Measurements from ENCODE around the gene PLEKHG4. TPM values are rescaled to one million over a fixed set of nuclear protein-coding genes. Genes with fewer than 3 reads are reported as not detected.

Gene PLEKHG4
- polyA plus RNA-seq, 2 of the 4 experiments (the other 2 are of a cell fraction) = 10.0 to 15.9 TPM

DNA sequence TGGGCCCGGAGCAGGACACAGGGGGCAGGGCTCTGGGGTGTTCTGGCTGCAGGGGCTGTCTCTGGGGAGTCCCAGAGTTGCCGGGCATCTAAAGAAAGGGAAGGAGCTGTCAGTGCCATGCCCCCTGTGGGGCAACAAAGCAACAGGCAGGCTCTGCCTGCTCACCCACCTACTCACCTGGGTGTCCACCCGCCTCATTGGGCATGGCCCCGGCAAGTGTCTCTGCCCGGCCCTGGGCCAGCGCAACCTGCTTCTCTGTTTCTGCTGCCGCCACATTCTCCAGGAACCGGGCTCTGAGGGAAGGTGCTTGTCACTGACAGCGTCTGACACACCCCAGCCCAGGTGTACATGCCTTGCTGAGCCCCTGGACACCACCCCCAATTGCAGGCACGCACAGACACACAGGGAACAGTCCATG is 45.1 kb upstream of the PLEKHG4 start:
- H3K4me1 ChIP-seq = no peaks in the 10 kb centered on the region
- FAIRE-seq = no peak
- H3K9me3 ChIP-seq = no peaks in the 10 kb centered on the region
- 0 out of 6 replicates have a peak, but pooled peaks of 1 of the 2 experiments have one; percentile 1 for ATAC-seq
- DNase-seq (ENCODE audit: low read depth in 1 of 2, low spot score in 1 of 2) = no peak
- TF ChIP-seq MYC (IDR thresholded peaks at IDR 0.05; ENCODE audit: borderline replicate concordance, low read length) (no peak), TFCP2L1 (CRISPR knock-in tag; IDR thresholded peaks at IDR 0.05) (no peak), EHMT2 (IDR thresholded peaks at IDR 0.05; ENCODE audit: low read depth) (no peak), HDAC2 (IDR thresholded peaks at IDR 0.05) (no peak), HOXB5 (CRISPR knock-in tag; IDR thresholded peaks at IDR 0.05) (no peak), TP53 (CRISPR knock-in tag; IDR thresholded peaks at IDR 0.05) (no peak)
- TF ChIP-seq, protein P1, sequence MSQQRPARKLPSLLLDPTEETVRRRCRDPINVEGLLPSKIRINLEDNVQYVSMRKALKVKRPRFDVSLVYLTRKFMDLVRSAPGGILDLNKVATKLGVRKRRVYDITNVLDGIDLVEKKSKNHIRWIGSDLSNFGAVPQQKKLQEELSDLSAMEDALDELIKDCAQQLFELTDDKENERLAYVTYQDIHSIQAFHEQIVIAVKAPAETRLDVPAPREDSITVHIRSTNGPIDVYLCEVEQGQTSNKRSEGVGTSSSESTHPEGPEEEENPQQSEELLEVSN (IDR thresholded peaks at IDR 0.05; ENCODE audit: borderline replicate concordance, low read depth) = no peak
- no peak overlapping the region for H3K4me3 ChIP-seq
- ChIA-PET CTCF (interaction anchor here (14.1 kb wide), 1 partner anchor 11 kb away, joined by 138 read pairs; the partner anchor contains the start of genes FHOD1 and SLC9A5), POLR2A (no interaction called here)
- H3K4me2 ChIP-seq = no peak overlapping the region
- no peak overlapping the region for H3K27ac ChIP-seq
- WGBS (ENCODE audit: missing lambda C conversion rate) = 94% methylated on average over 8 of the region's 10 CpGs

DNA sequence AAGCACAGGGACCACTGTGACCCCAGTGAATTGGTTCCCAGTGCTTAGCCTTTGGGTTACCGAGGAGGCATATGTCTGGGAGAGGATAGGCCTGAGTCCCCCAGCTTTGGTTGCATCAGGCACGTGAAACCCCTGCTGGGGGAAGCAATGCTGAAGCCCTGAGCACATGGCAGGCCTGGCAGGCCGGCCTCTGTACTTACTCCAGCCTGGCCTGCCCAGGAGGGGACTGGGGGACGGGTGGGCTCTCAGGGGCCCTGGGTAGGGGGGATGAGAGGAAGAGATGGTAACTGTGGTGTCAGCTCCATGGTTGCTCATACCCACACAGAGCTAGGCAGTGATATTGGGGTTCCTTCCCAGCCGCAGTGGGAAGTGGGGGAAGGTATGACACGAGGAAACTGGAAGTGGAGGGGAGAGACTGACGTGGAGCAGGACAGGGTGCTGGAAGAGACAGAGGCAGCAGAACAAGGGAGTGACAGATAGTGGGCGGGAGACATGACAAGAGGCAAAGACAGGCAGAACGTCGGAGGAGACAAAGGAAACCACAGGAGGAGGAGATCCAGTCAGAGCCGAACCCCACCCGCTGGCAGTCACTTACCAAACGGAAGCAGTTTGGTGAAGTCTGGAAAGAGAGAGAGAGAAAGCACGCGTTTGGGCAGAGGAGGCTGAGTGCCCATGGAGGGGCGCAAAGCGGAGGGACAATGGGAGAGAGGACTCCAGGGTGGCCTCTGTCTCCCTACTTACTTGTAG is 43.3 kb upstream of the PLEKHG4 start:
- TF ChIP-seq CHD2 (IDR thresholded peaks at IDR 0.05; ENCODE audit: low read length, partially characterized antibody) = no peak
- TF ChIP-seq, protein P2, sequence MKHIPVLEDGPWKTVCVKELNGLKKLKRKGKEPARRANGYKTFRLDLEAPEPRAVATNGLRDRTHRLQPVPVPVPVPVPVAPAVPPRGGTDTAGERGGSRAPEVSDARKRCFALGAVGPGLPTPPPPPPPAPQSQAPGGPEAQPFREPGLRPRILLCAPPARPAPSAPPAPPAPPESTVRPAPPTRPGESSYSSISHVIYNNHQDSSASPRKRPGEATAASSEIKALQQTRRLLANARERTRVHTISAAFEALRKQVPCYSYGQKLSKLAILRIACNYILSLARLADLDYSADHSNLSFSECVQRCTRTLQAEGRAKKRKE (CRISPR knock-in tag; IDR thresholded peaks at IDR 0.05; ENCODE audit: low read depth) = no peak
- TF ChIP-seq CEBPB (IDR thresholded peaks at IDR 0.05) = no peak
- no peak for TF ChIP-seq POLR2A (IDR thresholded peaks at IDR 0.05; ENCODE audit: low read length)
- no peak for TF ChIP-seq GATA3 (IDR thresholded peaks at IDR 0.05; ENCODE audit: borderline replicate concordance)
- TF ChIP-seq RFX5 (IDR thresholded peaks at IDR 0.05) = no peak
- no peak for TF ChIP-seq HES2 (IDR thresholded peaks at IDR 0.05)
- TF ChIP-seq FOSB (CRISPR knock-in tag; IDR thresholded peaks at IDR 0.05) = no peak
- TF ChIP-seq, protein P1 (IDR thresholded peaks at IDR 0.05; ENCODE audit: borderline replicate concordance, low read depth) = no peak
- TF ChIP-seq BHLHE40 (IDR thresholded peaks at IDR 0.05; ENCODE audit: low read depth, low read length) = no peak
- TF ChIP-seq, protein P3, sequence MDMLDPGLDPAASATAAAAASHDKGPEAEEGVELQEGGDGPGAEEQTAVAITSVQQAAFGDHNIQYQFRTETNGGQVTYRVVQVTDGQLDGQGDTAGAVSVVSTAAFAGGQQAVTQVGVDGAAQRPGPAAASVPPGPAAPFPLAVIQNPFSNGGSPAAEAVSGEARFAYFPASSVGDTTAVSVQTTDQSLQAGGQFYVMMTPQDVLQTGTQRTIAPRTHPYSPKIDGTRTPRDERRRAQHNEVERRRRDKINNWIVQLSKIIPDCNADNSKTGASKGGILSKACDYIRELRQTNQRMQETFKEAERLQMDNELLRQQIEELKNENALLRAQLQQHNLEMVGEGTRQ (IDR thresholded peaks at IDR 0.05) = no peak
- no peak for TF ChIP-seq RNF2 (IDR thresholded peaks at IDR 0.05; ENCODE audit: borderline replicate concordance, low read depth)
- no peak for TF ChIP-seq MAZ (IDR thresholded peaks at IDR 0.05; ENCODE audit: borderline replicate concordance, low read depth, low read length)
- no peak for TF ChIP-seq RAD21 (conservative IDR thresholded peaks at IDR 0.05 in 1 of 2, IDR thresholded peaks at IDR 0.05 in 1 of 2)
- Histone ChIP-seq H3K4me1 (peaks cover 13% of the 10 kb centered on the region), H3K4me2 (no peak overlapping the region), H3K4me3 (no peak overlapping the region), H3K9me3 (no peaks in the 10 kb centered on the region), H3K27ac (no peak overlapping the region; a peak in 1 of 6 replicates)
- ChIA-PET POLR2A (interaction anchor here (0.5 to 3.1 kb wide), 4 partner anchors 8 to 32 kb away, joined by 3 to 20 read pairs (median 3); partner anchors contain the start of genes FHOD1 and TMEM208), CTCF (interaction anchor here (0.6 to 14.1 kb wide), 3 partner anchors 9 to 192 kb away, joined by 3 to 138 read pairs (median 5); partner anchors contain the start of genes FHOD1, SLC9A5 and TMEM208)
- 87% methylated on average over 15 of the region's 17 CpGs for WGBS (ENCODE audit: missing lambda C conversion rate)
- DNase-seq (ENCODE audit: low read depth in 1 of 2, low spot score in 1 of 2) (no peak), ATAC-seq (no peak; a peak in 1 of 6 replicates), FAIRE-seq (no peak)

All from A549 (cell line).